ENCODE results near the gene FBLN5. TPM values are rescaled to one million over a fixed set of nuclear protein-coding genes. Genes with fewer than 3 reads are reported as not detected.
A peak's percentile ranks its signal among the peaks of the same experiment; 100 is the strongest.

FBLN5 gene
- total and polyA plus RNA-seq, 8 donors: 11.5 to 34.3 (median 22.0) TPM

GRCh38 chr14:91831337-91831736 lies 116.2 kb downstream of the FBLN5 start:
- H3K4me3 ChIP-seq: peak overlapping the region in 2 of 4 donors; percentile 75 to 78
- no peak for DNase-seq
- H3K27me3 ChIP-seq: no peaks in the 10 kb centered on the region
- WGBS, 2 donors: 3 to 11% methylated on average over 1 of the region's 1 CpG
- peak overlapping the region; percentile 23 to 97 (median 66) for H3K27ac ChIP-seq
- intact Hi-C loops (cut with DNase I): loop anchor here in 1 of 3 donors (10.0 kb wide), 1 partner anchor 53 kb away; no protein-coding TSS in a partner anchor
- H3K9me3 ChIP-seq: no peaks in the 10 kb centered on the region
- ATAC-seq: peak in 3 of 4 donors; percentile 23 to 40 (median 30)
- peaks cover 18 to 34% (median 31%) of the 10 kb centered on the region in 3 donors for H3K4me1 ChIP-seq
- no peaks in the 10 kb centered on the region for H3K36me3 ChIP-seq
- FAIRE-seq: no peak
- TF ChIP-seq, protein P1, sequence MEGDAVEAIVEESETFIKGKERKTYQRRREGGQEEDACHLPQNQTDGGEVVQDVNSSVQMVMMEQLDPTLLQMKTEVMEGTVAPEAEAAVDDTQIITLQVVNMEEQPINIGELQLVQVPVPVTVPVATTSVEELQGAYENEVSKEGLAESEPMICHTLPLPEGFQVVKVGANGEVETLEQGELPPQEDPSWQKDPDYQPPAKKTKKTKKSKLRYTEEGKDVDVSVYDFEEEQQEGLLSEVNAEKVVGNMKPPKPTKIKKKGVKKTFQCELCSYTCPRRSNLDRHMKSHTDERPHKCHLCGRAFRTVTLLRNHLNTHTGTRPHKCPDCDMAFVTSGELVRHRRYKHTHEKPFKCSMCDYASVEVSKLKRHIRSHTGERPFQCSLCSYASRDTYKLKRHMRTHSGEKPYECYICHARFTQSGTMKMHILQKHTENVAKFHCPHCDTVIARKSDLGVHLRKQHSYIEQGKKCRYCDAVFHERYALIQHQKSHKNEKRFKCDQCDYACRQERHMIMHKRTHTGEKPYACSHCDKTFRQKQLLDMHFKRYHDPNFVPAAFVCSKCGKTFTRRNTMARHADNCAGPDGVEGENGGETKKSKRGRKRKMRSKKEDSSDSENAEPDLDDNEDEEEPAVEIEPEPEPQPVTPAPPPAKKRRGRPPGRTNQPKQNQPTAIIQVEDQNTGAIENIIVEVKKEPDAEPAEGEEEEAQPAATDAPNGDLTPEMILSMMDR (IDR thresholded peaks at IDR 0.05): no peak

DNA sequence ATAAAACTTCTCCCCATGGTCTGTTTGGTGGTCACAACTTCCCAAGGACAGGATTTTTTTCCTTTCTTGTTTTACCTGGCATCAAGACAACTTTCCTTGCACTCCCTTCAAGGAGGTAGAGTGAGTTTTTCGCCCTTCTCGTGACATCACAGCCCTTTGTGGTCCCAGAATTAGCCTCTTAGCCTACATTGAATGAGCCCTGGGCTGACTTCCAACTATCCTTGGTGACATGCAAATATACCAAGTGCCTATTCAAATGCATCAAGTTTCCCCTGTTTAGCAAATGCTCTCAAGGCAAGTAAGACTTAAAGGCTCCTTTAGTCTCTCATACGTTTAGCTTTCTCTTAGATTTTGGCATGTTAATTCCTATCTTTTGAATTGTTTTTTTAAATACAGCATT lies 116.7 kb downstream of the FBLN5 start:
- DNase-seq (peak in 4 of 6 donors; percentile 47 to 77 (median 64)), FAIRE-seq (no peak), ATAC-seq (peak; percentile 25 to 63 (median 46))
- intact Hi-C loops (cut with DNase I): loop anchor here in 1 of 3 donors (10.0 kb wide), 1 partner anchor 54 kb away; no protein-coding TSS in a partner anchor
- TF ChIP-seq, protein P1 (IDR thresholded peaks at IDR 0.05): no peak
- no peaks in the 10 kb centered on the region for H3K9me3 ChIP-seq
- peak overlapping the region in 2 of 4 donors; percentile 75 to 78 for H3K4me3 ChIP-seq
- H3K27ac ChIP-seq: peak overlapping the region in 3 of 4 donors; percentile 23 to 97 (median 96)
- 19 to 23% methylated on average over 3 of the region's 3 CpGs for whole genome bisulfite sequencing, 2 donors
- peaks cover 18 to 37% (median 36%) of the 10 kb centered on the region in 3 donors for H3K4me1 ChIP-seq
- H3K27me3 ChIP-seq: no peaks in the 10 kb centered on the region
- H3K36me3 ChIP-seq: no peaks in the 10 kb centered on the region

DNA sequence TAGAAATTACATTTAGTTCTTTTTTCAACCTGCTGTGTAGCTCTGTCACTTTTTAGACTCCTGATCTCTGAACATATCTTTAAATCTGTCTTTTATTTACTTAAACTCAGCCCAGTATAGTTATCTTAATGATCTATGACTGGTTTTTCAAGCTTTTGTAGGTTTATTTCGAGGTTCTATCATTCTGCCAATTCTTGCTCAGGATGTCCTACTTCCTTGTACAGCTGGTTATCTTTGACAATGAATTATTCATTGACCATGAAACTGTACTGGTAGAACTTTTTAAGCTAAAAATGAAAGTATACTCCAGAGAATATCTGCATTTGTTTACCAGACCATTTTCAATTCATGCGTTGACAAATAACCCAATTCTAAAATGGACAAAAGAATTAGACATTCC lies 118.0 kb downstream of the FBLN5 start:
- H3K4me3 ChIP-seq: peak overlapping the region in 2 of 4 donors; percentile 75 to 78
- H3K36me3 ChIP-seq: no peaks in the 10 kb centered on the region
- ATAC-seq (peak; percentile 14 to 45 (median 22)), FAIRE-seq (peak; percentile 53), DNase-seq (no peak)
- H3K9me3 ChIP-seq: no peaks in the 10 kb centered on the region
- no peaks in the 10 kb centered on the region for H3K27me3 ChIP-seq
- H3K27ac ChIP-seq: peak overlapping the region in 2 of 4 donors; percentile 96 to 97
- H3K4me1 ChIP-seq: peaks cover 18 to 38% (median 36%) of the 10 kb centered on the region in 3 donors
- intact Hi-C loops (cut with DNase I): no loop called here
- TF ChIP-seq, protein P1 (IDR thresholded peaks at IDR 0.05): no peak
- 5% methylated on average over 2 of the region's 2 CpGs for WGBS, 2 donors

- Histone ChIP-seq H3K27ac (peak overlapping the region in 1 of 4 donors; percentile 11), H3K9me3 (no peaks in the 10 kb centered on the region), H3K27me3 (no peaks in the 10 kb centered on the region), H3K4me3 (no peak overlapping the region), H3K4me1 (peaks cover 18 to 38% (median 36%) of the 10 kb centered on the region in 3 donors), H3K36me3 (no peaks in the 10 kb centered on the region)
- FAIRE-seq (no peak), DNase-seq (no peak), ATAC-seq (no peak)
- 89 to 90% methylated on average over 1 of the region's 1 CpG for WGBS, 2 donors
- intact Hi-C loops (cut with DNase I): no loop called here
- TF ChIP-seq, protein P1 (IDR thresholded peaks at IDR 0.05): no peak
These were observed 119.7 kb downstream of the FBLN5 start for GRCh38 chr14:91827746-91828145.

Other genes starting within 250 kb of the FBLN5 start
- gene CATSPERB, start 215.6 kb downstream of the FBLN5 start, total RNA-seq: 10 to 100 TPM; 16.5 to 40.0 (median 18.6) TPM
- 10 to 100 TPM in 1 of 2 donors, 1 to 10 TPM in 1; 6.0 to 24.9 TPM for gene CATSPERB, start 215.6 kb downstream of the FBLN5 start, polyA plus RNA-seq
- gene TC2N, start 80.2 kb downstream of the FBLN5 start, total RNA-seq: 100 to 1,000 TPM in 5 of 6 donors, 10 to 100 TPM in 1; 96.5 to 215 (median 119) TPM
- 10 to 100 TPM; 23.9 to 45.4 TPM for gene TC2N, start 80.2 kb downstream of the FBLN5 start, polyA plus RNA-seq
- 10 to 100 TPM; 36.1 to 58.7 (median 47.1) TPM for gene TRIP11, start 92.4 kb upstream of the FBLN5 start, total RNA-seq
- 1 to 10 TPM; 4.2 to 6.9 TPM for gene TRIP11, start 92.4 kb upstream of the FBLN5 start, polyA plus RNA-seq
- 10 to 100 TPM in 4 of 6 donors, 1 to 10 TPM in 2; 8.0 to 20.1 (median 12.3) TPM for gene ATXN3, start 158.9 kb upstream of the FBLN5 start, total RNA-seq
- 10 to 100 TPM; 13.3 to 34.0 TPM for gene ATXN3, start 158.9 kb upstream of the FBLN5 start, polyA plus RNA-seq
- gene NDUFB1, start 174.0 kb upstream of the FBLN5 start, total RNA-seq: 10 to 100 TPM; 26.1 to 53.6 (median 41.8) TPM
- 100 to 1,000 TPM; 405 to 447 TPM for gene NDUFB1, start 174.0 kb upstream of the FBLN5 start, polyA plus RNA-seq
- 10 to 100 TPM; 13.6 to 30.0 (median 25.8) TPM for gene CPSF2, start 174.3 kb upstream of the FBLN5 start, total RNA-seq
- 1 to 10 TPM; 3.8 to 5.6 TPM for gene CPSF2, start 174.3 kb upstream of the FBLN5 start, polyA plus RNA-seq